K562 (cell line): Measurements from ENCODE around the gene AFDN. TPM values are rescaled to one million over a fixed set of nuclear protein-coding genes. Genes with fewer than 3 reads are reported as not detected.

Experiments
- CLOCK ChIP-seq: fragments of 250-450 bp; sonication (Bioruptor Pico); IDR thresholded peaks from 2 replicates; pipeline ENCODE4 v1.4.0; 2020; ENCODE audit warnings: mild to moderate bottlenecking, moderate library complexity, borderline replicate concordance
- MEIS2 ChIP-seq: fragments of 450-650 bp; IDR thresholded peaks from 2 replicates; pipeline ENCODE4 v1.6.1; 2014; ENCODE audit warnings: mild to moderate bottlenecking; ENCODE audit not compliant: partially characterized antibody
- RBM34 ChIP-seq: fragments of 200-400 bp; formaldehyde crosslinking; IDR thresholded peaks from 2 replicates; pipeline ENCODE4 v1.6.1; 2018; ENCODE audit warnings: low read length, borderline replicate concordance; ENCODE audit not compliant: insufficient read depth
- RNF2 ChIP-seq: sonication (generic); IDR thresholded peaks from 2 replicates; pipeline ENCODE4 v1.6.1; 2016
- SRF ChIP-seq, 2 experiments: fragments of 250-450, 450-650 bp in 1 of 2; sonication (Bioruptor Pico) in 1 of 2; sonication (generic) in 1 of 2; formaldehyde crosslinking; IDR thresholded peaks; 2 replicates each; pipeline versions ENCODE4 v1.5.0 to v1.5.1; 2020 to 2022; ENCODE audit warnings: mild to moderate bottlenecking in 1 of 2, missing genetic modification reagents in 1 of 2
- USF2 ChIP-seq: sonication (generic); formaldehyde crosslinking; IDR thresholded peaks from 2 replicates; pipeline ENCODE4 v1.5.0; 2020; ENCODE audit warnings: missing genetic modification reagents
- ZNF449 ChIP-seq: fragments of 250-450 bp; sonication (Bioruptor Pico); IDR thresholded peaks from 2 replicates; pipeline ENCODE4 v1.8.0; 2022; ENCODE audit warnings: moderate library complexity, mild to moderate bottlenecking, inconsistent platforms
- ZNF518B ChIP-seq: fragments of 250-450 bp; sonication (Bioruptor Pico); IDR thresholded peaks from 2 replicates; pipeline ENCODE4 v1.5.0; 2021; ENCODE audit warnings: mild to moderate bottlenecking, moderate library complexity
- ZNF592 ChIP-seq: fragments of 450-650 bp; IDR thresholded peaks from 2 replicates; pipeline ENCODE4 v1.6.1; 2017; ENCODE audit warnings: antibody characterized with exemption, mild to moderate bottlenecking
- ZNF77 ChIP-seq: fragments of 250-450 bp; sonication (Bioruptor Pico); IDR thresholded peaks from 2 replicates; pipeline ENCODE4 v1.5.0; 2020
- polyA plus RNA-seq, 8 experiments: library from polyadenylated mRNA; depleted of rRNA in 4 of 8; stranded (reverse) in 5 of 8; unstranded in 3 of 8; fragments of >200 nt; fragmentation: Nextera tagmentation in 2 of 8; fragmentation: Illumina TruSeq in 1 of 8; extraction: Ambion mirVana in 2 of 8; extraction: Trizol in 1 of 8; gene quantifications; 2 replicates each; pipeline versions ENCODE4 v1.2.1 to v1.2.3, GENCODE V29; 2011 to 2014; ENCODE audit warnings: inconsistent platforms in 1 of 8, missing spikeins in 1 of 8
- total RNA-seq, 7 experiments: library from RNA; depleted of rRNA in 6 of 7; stranded (reverse); fragments of >200 nt in 6 of 7; fragmentation: Illumina TruSeq in 2 of 7; extraction: Trizol in 2 of 7; gene quantifications; 2 replicates each; pipeline versions ENCODE4 v1.2.1 to v1.2.3, GENCODE V29; 2011 to 2021; ENCODE audit warnings: low replicate concordance in 1 of 7

Gene AFDN
- total and polyA plus RNA-seq, 9 of the 15 experiments (the other 6 are each of a cell fraction or from before 2014, with no cell fraction given): 7.2 to 129 (median 105) TPM

GRCh38 chr6:167831281-167831828 lies 4.6 kb downstream of the AFDN start (continued):
- TF ChIP-seq MEIS2 (peak; percentile 67), RBM34 (no peak), SRF (CRISPR knock-in tag; IDR thresholded peaks at IDR 0.05) (no peak), CLOCK (CRISPR knock-in tag) (no peak), ZNF592 (0 out of 2 replicates have a peak, but pooled peaks have one; percentile 17), ZNF77 (CRISPR knock-in tag) (no peak), ZNF518B (CRISPR knock-in tag) (no peak), ZNF449 (CRISPR knock-in tag) (no peak), RNF2 (no peak), USF2 (no peak)
